ENCODE data around the gene COX19.
"Not testable (repeated sequence)": the region's sequence is repeated elsewhere in the genome, so short reads cannot be mapped to it uniquely, and the experiment has no call there.

Gene COX19

DNA sequence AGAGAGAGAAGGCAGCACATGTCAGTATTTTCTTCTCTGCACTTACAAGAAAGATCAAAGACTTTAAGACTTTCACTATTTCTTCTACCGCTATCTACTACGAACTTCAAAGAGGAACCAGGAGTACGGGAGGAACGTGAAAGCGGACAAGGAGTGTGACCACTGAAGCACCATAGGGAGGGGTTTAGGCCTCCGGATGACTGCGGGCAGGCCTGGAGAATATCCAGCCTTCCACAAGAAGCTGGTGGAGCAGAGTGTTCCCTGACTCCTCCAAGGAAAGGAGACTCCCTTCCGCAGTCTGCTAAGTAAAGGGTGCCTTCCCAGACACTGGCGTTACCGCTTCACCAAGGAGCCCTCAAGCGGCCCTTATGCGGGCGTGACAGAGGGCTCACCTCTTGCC is 14.4 kb downstream of the COX19 start:
- not testable (repeated sequence) for DNase-seq (ENCODE audit: low read depth)

DNA sequence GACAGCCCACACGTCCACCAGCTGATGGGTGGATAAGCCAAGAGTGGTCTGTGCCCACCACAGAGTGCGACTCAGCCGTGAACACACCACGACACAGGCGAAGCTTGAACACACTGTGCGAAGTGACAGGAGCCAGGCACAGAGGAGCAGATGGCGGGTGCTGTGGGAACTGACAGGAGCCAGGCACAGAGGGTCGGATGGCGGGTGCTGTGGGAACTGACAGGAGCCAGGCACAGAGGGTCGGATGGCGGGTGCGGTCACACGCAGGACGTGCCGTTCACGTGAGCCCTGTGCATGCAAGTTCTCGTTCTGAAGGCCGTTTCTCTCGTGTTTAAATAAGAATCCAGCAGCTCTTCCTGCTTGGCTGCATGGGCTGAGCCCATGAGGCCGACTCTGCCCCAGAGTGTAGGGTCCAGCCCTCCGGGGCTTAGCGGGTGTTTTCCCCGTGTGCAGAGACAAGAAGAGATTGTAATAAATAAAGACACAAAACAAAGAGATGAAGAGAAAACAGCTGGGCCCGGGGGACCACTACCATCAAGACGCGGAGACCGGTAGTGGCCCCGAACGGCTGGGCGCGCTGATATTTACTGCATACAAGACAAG is 15.0 kb downstream of the COX19 start:
- no peak for DNase-seq (ENCODE audit: low read depth)

DNA sequence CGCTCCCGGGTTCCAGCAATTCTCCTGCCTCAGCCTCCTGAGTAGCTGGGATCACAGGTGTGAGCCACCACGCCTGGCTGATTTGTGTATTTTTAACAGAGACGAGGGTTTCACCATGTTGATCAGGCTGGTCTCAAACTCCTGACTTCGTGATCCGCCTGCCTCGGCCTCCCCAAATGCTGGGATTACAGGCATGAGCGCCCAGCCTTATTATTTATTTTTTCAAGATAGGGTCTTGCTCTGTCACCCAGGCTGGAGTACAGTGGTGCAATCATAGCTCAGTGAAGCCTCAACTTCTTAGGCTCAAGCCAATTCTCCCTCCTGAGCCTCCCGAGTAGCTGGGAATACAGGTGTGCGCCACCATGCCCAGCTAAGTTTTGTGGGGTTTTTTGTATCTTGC is 15.6 kb downstream of the COX19 start:
- DNase-seq (ENCODE audit: low read depth), result not testable (repeated sequence)

DNA sequence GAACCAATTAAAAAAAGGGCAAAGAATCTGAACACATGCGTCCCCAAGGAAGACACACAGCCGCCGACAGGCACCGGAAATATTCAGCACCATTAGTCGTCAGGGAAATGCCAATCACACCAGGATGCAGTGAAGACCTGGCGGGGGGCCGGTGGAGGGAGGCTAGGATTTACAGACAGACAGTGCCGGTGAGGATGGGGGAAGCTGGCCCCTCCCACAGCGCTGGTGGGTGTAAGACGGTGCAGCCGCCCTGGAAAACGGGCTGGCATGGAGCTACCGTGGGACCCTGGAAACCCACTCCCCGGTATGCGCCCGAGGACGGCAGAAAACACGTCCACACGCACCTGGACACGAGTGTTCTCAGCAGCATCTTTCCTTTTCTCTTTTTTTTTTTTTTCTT is 16.1 kb downstream of the COX19 start:
- DNase-seq (ENCODE audit: low read depth), result no peak

DNA sequence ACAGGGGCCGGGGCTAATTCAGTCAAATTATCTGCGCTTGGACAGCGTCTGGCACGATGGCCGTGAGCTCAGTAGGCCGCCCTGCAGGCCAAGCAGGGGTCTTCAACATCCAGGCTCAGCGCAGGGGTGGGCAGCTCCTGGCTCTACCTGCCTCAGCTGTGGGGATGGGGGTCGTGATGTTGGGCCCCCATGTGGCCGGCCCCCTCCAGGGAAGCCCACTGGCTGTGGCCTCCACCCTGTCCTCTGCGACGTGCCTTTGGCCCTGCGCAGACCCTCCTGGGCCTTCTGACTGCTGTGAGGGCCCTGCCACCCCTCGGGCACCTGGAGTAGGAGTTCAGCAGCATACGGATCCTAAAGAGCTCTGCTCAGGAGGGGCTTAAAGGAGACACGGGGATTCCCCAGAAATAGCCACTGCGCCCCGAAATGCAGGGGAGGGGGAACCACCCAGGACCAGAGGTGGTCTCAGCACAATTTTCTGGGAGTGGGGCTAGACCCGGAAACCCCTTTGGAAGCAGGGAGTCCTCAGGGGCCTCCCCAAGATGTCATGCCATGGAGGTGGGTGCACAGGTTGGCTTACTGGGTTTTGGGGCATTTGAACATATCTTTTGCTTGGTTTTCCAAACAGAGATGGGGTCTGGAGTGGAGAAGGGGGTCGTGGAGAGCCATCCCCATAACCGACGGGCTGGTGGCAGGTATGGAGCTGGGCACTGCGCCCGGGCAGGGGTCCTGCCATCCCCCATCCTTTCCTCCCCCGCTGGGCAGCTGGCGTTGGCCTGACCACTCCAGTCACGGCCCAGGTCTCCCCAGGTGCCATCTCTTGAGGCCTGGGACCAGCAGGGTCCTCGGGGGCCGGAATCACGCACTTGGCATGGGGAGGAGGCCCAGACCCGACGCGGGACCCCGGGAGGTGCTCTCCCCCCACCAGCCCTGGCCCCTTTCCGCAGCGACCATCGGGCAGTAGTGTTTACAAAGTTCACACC is 16.8 kb downstream of the COX19 start:
- no peak for DNase-seq (ENCODE audit: low read depth)

DNA sequence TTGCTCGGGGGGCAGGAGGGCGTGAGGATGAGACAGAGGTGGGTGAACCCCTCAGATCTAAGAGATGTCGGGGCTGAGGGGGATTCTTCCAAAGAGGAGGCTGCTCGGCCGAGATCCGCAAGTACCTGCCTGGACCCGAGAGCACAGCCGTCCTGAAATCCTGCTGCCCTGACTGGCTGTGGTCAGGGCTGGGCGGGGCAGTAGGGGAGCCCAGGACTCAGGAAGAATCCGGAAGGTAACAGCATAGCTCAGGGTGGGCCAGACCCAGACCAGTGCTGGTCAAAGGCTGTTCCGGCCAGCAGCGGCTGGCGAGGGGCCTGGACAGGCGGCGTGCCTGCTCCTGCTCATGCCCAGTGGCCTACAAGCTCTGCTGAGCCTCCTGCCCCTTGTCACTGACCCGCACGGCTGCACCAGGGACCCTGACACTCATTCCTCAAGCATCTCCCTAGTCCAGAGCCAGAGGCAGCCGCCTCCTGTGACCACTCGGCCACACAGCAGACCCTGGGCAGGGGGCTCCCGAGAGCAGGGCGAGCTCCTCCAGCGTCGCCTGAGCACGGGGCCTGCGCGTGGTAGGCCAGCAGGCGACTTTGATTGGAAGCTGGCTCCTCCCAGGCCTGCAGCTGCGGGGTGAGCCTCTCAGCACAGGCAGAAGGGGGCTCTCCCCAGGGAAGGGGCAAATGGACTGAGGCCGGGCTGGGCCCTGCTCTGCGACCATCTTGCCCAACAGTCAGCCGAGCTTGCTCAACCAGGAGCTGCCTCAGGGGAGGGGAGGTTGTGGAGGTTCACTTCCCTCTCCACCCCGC is 17.7 kb downstream of the COX19 start:
- no peak for DNase-seq (ENCODE audit: low read depth)

DNA sequence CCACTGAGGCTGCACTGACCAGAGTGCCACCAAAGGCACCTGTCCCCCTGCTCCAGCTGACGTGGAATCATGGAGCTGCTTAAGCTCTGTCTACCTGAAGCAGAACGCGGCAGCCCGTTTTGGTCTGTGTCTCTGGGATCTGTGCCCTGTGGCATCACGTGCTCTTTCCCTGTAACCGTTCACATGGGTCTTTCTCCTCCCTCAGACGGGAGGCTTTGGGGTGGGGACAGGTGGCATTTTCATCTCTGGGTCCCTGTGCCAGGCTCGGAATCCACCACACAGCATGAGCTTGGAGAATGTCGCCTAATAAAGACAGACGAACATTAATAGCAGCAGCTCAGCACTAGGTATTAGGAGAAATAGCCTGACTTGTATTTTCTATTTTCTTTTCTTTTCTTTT is 19.3 kb downstream of the COX19 start:
- DNase-seq (ENCODE audit: low read depth), result no peak

DNA sequence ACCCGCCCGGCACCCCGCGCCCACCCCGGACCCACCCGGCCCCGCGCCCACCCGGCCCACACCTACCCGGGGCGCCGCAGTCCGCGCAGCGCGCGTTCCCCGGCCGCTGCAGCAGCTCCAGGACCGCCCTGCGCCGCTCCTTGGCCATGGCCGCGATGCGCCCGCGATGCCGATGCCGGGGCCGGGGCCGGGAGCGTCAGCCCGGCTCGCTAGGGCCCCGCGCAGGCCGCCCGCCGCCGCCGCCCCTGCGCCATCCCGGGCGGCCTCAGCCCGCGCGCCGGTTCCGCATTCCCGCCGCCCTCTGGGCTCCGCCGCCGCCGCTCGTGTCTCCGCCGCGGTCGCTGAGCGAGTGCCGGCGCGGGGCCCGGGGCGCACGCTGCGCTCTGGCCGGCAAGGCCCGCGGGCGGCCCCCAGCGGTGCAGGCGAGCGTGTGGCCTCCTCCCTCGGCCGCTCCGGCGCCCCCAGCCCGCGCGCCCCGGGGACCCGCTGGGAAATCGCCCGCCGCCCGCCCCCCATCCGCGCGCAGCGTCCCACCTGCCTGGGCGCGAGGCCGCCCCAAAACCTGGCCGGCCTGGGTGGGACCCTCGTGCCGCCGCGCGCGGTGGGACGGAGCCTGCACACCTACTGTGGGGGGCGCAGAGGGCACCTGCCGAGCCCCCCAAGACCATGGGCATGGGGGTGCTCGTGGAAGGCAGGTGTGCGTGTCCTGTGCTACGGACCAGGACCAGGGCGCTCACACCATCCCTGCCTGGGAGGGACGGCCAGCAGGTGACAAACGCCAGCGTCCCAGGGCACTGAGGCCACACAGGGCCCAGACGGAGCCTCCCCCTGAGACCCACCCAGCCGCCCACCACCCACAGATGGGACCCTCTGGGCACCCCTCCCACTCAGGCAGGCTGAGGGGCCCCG is 20.8 kb downstream of the COX19 start, which contains the start of gene ADAP1:
Gene ADAP1 (minus strand): TSS at position 351 of the 909 bp plus-strand sequence. CDS start 203 bp downstream, at position 148.
- DNase-seq (ENCODE audit: low read depth), result no peak

DNA sequence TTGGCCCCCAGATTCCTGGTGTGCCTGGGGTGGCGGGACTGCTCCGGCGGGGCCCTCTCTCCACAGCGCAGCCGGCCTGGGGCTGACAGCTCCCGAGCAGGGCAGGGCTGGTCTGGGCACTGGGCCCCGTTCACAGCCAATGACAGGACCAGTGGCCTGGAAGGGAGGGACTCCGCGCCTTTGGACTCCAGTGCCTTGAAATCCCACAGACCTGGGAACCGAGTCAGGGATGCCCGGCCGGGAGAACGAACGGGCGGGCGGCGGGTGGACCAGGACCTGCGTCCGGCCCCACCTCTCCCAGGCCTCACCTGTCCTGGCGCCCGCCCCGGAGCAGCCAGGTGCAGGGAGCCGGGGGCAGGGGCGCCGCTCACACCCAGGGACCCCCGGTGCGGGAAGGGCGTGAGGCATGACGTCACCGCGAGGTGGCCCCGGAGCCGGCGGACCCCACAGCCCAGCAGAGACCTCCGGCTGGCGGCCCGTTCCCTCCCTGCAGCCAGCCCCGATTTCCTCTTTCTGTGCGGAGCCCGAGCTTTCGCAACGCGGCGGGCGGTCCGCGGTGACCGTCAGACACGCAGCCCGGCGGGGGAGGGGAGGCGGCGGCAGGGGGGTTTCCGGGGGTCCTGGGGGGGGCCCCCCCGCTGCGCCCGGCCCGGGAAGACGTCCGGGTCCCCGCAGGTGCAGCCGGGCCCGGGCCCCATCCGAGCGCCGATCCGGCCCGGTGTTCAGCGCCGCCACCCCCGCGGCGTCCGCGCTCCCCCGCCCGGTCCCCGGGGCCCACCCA is 21.6 kb downstream of the COX19 start:
- DNase-seq (ENCODE audit: low read depth), result no peak

DNA sequence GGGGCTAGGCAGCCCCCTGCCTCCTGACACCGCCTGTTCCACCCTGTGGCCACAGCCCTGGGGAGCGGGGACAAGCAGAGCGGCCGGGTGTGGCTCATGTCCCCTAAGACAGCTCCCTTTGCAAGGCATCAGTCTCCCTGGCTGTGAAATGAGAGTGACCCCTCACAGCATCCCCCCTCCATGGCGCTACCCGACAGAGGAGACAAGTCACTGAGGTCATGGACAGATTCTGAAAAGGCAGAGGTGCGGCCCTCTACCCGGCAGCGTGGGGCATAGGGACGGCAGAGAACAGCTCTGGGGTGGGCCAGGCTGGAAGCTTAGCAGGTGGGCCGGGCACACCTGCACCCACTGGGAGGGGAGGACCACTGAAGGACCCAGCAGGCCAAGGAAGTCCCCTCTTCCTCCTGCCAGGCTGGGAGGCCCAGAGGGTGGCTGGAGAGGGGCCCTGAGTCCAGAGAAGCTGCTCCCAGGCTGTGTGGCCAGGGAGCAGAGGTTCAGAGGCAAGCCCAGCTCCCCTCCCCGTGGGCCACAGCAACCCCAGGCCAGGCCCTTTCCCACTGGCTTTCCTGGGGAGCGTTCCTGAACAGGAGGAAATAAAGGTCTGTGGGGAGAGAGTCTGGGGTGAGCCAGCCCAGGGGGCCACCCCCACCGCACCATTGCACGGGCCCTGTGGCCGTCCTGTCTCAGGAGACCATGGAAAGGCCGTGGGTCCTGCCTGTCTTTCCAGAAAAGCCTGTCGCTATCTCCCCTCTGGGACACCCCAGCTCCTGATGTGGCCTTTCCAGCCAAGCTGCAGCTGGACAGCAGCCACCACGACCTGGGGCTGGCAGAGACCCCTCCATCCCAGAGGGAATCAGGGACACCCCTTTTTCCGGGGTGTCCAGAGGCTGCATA is 22.6 kb downstream of the COX19 start:
- no peak for DNase-seq (ENCODE audit: low read depth)

DNA sequence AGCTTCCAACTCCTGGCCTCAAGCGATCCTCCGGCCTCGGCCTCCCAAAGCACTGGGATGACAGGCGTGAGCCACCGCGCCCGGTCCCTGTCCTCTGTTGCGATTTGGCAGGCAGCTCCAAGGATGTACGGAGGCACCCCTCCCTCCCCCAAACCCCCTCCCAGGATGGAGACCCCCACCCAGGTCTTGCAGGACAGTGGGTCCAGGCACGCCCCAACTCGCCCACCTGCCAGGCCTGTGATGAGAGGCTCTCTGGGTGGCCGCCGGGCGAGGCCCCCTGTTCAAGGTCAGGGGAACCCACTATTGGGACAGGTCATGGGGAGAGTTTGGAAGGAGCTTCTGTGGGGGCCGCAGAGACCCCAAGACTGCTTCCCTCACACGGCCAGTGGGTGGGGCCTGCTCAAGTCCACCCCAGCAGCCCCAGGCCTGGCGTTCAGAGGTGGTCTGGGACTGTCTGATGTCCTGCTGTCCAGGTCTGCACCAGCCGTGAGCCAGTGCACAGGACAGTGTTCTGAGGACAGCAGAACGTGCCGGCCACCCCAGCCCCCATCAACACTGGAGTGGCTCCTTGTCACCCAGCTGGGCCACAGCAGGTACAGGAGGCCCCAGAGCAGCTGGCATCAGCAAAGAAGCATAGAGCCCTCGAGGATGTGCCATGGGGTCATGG is 23.3 kb downstream of the COX19 start:
- DNase-seq (ENCODE audit: low read depth), result no peak

DNA sequence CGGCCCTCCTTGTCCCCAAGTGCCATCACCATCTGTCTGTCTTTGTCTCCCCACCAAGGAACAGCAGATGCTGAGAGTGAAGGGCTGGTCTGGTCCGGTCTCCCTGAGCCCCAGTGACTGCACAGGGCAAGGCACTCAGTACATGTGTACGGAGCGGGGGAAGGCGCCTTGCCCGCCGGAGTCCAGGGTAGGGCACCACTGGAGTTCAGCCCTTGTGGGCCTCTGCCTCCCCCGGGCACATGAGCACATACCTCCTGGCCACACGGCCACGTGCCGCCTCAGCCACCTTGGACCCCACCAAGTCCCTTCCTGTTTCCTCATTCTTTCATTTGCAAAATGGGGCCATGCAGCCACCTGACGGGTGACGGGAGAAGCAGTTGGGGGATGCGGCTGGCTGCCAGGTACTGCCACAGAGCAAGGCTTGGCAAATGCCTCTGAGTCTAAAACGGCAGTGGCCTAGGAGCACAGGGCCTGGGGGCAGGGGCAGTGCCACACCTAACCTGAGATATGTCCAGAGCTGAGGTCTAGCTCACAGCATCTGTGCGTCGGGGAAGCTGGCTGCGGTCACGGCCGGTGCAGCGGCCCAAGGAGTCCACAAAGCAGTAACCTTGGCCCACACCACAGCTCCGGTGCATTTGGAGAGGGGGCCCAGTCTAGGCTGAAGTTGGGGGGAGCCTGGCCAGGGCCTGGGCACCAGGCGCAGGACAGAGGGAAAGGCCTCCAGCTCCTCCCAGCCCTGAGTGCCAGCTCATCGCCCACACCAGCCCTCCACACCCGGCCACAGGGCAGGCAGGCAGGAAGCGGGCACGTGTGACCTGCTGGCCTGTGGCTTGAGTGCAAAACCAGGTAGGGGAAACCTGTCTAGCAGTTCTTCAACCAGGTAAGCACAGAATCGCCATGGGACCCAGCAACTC is 26.1 kb downstream of the COX19 start:
- DNase-seq (ENCODE audit: low read depth), result no peak

DNA sequence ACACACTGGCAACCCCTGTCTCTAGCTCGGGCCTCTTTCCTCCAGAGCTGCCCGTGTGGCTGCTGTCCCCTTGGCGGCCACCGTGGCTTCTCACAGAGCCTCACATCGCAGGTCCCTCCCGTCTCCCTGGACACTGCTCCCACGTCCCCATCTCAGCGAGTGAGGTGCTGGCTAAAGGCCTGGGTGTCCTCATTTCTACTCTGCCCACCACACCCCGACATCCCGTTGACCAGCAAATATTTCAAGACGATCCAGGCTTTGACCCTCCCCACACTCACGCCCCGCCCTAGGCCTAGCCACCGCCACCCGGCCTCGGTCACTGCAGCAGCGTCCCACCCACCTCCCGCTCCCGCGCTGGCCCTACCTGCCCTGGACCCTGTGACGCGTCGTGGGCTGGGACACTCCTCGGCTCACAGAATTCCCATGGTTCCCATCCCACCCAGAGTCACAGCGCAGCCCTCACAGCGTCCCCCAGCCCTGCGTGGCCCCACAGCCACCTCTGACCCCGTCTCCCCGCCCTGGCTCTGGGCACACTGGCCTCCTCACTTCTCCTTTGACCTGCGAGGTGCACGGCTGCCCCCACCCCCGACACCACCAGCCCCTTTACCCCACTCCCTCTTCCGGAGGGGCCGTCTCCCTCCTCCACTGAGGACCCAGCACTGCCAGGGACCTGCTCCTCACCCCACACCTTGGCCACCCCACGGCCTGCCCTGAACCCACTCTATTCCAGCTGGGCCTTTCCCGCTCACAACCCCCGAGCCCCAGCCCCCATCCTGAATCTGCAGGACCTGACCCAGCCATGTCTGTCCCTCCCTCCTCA is 27.7 kb downstream of the COX19 start:
- no peak for DNase-seq (ENCODE audit: low read depth)

DNA sequence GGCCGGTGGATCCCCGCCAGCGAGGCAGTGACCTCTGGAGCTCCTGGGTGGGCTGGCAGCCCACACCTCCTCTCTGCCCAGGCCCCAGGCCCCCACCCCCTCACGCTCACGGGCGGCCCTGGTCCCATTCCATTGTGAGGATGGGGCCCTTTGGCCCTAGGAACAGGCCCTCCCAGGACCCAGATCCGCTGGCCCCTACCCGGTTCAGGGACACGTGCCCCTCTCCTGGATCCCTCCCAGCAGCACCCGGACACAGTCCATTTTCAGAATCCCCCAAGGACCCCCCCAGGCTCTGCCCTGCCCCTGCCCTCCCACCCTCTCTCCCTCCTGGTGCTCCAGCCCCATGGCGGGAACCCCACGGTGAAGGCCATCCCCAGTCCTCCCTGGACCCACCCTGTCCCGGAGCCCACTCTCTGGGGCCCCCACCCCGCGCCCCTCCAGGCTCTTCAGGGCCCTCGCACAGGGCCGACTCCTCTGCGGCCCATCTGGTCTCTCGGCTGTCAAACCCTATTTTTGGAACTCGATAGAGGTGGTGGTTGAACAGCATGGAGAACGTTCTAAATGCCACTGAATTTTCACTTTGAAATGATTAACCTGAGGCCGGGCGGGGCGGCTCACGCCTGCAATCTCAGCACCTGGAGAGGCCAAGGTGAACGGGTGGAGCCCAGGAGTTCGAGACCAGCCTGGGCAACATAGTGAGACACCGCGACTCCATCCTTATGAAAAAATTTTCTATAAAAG is 28.9 kb downstream of the COX19 start:
- no peak for DNase-seq (ENCODE audit: low read depth)

DNA sequence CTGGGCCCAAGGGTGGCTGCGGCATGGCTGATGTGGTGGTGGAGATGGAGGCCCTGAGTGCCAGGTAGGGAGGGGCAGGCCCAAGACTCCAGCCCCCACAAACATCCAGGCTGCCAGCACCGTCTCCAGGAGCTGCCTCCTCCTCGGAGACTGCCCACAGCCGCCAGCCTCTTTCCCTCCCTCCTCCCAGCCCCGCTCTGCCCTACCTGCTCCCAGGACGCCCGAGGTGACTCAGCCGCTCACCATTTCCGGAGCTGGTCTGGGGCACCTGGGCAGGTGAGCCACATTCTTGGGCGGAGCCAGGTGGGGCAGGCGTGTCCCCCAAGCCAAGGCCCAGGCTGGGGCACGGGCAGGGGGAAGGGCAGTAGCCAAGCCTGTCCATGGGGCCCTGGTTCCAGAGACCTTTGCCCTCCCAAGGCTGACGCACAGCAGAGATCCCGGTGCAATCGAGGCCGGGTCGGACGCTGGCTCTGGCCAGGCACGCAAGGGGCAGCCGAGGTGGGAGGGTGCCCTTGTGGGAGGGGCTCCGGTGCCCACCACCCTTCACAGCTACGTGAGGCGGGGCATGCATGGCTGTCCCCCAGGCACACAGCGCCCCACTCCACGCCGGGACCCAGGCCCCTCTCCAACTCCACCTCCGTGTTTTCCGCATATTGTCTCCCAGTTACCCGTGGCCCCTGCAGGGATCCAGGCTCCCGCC is 29.6 kb downstream of the COX19 start:
- no peak for DNase-seq (ENCODE audit: low read depth)

DNA sequence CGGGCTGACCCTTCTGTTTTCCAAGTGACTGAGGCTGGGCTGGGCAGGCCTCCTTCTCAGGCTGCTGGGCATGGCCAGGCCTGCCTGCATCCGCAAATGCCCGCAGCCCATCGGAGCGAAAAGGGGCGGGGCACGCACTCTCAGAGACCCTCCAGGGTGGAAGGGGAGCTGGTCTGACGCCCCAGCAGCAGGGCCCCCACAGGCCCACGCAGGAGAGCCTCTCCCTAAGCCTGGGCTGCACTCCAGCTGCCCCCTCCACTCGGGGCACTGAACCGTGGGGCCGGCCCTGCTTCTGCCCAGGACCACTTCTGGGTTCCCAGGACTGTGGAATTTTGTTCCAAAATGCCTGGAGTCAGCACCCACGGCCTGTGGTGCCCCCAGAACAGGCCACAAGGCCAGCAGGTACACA is 30.2 kb downstream of the COX19 start:
- no peak for DNase-seq (ENCODE audit: low read depth)

Measured in CMK (cell line).